ENCODE results near the gene RRBP1.
"Not testable (repeated sequence)": the region's sequence is repeated elsewhere in the genome, so short reads cannot be mapped to it uniquely, and the experiment has no call there.

GRCh38 chr20:17659344-17659743, 22.7 kb downstream of the RRBP1 start:
- TF ChIP-seq CTCF (conservative IDR thresholded peaks at IDR 0.05; ENCODE audit: low read length); EZH2phosphoT487 (IDR thresholded peaks at IDR 0.05; ENCODE audit: borderline replicate concordance): not testable (repeated sequence)
